SK-N-MC (cell line): ENCODE data around the gene ZNF423.

ENCODE experiments used
- EZH2 ChIP-seq: fragments of 200-600 bp; sonication (generic); IDR thresholded peaks from one replicate; pipeline ENCODE4 v1.6.1; 2017; ENCODE audit warnings: antibody characterized with exemption
- POLR2AphosphoS5 ChIP-seq: IDR thresholded peaks from 2 replicates; pipeline ENCODE4 v1.6.1; 2012; ENCODE audit warnings: mild to moderate bottlenecking, low read depth, low read length, borderline replicate concordance

DNA sequence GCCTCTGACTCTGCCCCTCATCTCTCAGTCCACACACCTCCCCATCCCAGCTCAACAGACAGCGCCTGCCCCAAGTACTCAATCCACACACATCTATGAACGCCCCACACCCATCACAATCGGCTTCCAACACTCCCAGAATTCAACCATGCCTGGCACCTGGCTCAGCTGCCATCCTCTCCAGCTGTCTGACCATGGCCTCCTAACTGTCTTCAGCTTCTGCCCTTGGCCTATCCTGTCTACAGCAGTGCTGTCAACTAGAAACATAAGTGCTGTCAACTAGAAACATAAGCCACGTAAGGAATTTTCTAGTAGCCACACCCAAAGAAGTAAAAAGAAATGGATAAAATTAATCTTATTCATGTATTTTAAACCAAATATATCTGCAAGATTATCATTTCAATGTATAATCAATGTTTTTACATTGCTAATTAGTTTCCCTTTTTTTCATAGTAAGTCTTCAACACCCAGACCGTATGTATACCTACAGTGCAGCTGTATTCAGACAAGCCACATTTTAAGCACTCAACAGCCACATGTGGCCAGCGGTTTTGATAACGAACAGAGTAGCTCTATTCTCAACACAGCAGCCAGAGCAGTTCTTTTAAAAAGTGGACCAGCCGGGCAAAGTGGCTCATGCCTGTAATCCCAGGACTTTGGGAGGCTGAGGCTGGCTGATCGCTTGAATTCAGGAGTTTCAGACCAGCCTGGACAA is 48.6 kb upstream of the ZNF423 start:
- TF ChIP-seq POLR2AphosphoS5 (no peak), EZH2 (no peak)
